ENCODE results near the gene ZCRB1. TPM values are rescaled to one million over a fixed set of nuclear protein-coding genes. Genes with fewer than 3 reads are reported as not detected.

ZCRB1 gene
- total RNA-seq, 6 experiments from 2014 or later = 54.0 to 71.8 (median 64.6) TPM

DNA sequence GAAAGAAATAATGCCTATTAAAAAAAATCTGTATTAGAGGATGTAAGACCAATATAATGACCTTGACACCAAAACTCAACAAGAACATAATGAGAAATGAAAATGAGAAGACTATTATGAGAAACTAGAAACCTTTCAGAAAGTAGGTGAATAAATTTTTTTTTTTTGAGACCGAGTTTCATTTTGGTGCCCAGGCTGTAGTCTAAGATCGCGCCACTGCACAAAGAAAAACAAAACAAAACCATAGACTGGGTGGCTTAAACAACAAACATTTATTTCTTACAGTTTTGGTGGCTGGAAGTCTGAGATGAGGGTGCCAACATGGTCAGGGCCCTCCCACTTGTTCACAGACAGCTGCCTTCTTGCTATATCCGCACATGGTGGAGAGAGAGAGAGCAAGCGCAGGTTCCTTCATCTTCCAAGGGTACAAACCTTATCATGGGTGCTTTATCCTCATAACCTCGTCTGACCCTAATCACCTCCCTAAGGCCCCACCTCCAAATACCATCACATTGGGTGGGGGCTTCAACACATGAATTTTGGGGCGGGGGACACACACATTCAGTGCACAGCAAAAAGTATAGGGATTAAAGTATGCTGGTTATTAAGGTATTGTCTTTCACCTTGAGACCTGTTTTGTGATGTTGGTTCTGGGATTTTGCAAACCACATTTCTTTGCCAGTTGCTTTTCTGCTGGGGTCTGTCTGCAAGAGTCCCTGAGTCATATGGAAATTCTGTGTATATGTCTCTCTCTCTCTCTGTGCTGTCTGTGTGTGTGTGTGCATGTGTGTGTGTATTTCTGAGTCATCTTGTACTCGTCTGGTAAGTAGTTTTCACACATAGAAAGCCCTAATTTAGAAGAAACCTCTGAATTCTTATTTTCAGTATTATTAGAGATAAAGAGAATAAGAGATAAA is 26.2 kb downstream of the ZCRB1 start:
- DNase-seq = peak; percentile 60
- Mint-ChIP-seq H3K27ac (no peak overlapping the region), H3K36me3 (ENCODE audit: low read depth) (no peaks in the 10 kb centered on the region), H3K4me1 (ENCODE audit: low read depth) (no peaks in the 10 kb centered on the region), H3K9me3 (no peaks in the 10 kb centered on the region), H3K4me3 (no peak overlapping the region), H3K27me3 (ENCODE audit: insufficient read depth) (peaks cover 6% of the 10 kb centered on the region; the same call in 1 of the 2 replicates)
- TF ChIP-seq, protein P1, sequence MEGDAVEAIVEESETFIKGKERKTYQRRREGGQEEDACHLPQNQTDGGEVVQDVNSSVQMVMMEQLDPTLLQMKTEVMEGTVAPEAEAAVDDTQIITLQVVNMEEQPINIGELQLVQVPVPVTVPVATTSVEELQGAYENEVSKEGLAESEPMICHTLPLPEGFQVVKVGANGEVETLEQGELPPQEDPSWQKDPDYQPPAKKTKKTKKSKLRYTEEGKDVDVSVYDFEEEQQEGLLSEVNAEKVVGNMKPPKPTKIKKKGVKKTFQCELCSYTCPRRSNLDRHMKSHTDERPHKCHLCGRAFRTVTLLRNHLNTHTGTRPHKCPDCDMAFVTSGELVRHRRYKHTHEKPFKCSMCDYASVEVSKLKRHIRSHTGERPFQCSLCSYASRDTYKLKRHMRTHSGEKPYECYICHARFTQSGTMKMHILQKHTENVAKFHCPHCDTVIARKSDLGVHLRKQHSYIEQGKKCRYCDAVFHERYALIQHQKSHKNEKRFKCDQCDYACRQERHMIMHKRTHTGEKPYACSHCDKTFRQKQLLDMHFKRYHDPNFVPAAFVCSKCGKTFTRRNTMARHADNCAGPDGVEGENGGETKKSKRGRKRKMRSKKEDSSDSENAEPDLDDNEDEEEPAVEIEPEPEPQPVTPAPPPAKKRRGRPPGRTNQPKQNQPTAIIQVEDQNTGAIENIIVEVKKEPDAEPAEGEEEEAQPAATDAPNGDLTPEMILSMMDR (IDR thresholded peaks at IDR 0.05) = no peak

DNA sequence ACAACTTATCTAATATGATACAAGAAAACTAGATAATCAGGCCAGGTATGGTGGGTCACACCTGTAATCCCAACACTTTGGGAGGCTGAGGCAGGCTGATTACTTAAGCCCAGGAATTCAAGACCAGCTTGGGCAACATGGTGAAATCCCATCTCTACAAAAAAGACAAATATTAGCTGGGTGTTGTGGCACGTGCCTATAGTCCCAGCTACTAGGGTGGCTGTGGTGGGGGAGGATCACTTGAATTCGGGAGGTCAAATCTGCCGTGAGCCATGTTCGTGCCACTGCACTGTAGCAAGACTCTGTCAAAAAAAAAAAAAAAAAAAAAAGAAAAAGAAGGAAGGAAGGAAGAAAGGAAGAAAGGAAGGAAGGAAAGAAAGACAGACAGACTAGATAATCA is 27.0 kb downstream of the ZCRB1 start:
- no peaks in the 10 kb centered on the region for H3K9me3 Mint-ChIP-seq
- H3K4me1 Mint-ChIP-seq (ENCODE audit: low read depth) = no peaks in the 10 kb centered on the region
- no peak overlapping the region for H3K27ac Mint-ChIP-seq
- H3K27me3 Mint-ChIP-seq (ENCODE audit: insufficient read depth) = peaks cover 6% of the 10 kb centered on the region; the same call in 1 of the 2 replicates
- TF ChIP-seq, protein P1 (IDR thresholded peaks at IDR 0.05) = no peak
- no peaks in the 10 kb centered on the region for H3K36me3 Mint-ChIP-seq (ENCODE audit: low read depth)
- H3K4me3 Mint-ChIP-seq = no peak overlapping the region
- no peak for DNase-seq

DNA sequence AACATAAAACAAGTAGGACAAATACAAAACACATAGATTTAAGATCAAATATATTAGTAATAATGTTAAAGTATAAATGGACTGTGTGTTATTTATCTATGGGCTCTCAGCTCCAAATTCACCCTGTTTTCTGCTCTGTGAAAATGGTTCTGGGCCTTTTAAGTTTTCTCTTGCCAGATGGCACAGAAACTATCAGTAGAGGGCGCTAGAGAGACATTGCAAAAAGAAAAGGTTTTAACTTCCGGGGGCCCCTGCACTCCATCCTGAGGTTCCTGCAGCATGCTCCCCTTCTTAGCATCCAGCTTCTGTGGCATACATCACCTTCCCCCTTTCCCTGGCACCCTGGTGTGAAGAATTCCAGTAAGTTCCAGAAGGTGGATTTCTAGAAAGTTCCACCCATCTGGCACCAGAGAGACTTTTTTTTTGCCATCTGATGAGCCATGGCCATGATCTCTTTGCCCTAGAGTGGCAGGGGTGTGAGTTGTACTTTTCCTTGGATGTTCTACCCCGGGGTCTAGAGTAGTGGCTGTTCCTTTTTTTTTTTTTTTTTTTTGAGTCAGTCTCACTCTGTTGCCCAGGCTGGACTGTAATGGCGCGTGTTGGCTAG is 29.3 kb downstream of the ZCRB1 start:
- Mint-ChIP-seq H3K27me3 (ENCODE audit: insufficient read depth) (no peaks in the 10 kb centered on the region), H3K27ac (no peak overlapping the region), H3K4me1 (ENCODE audit: low read depth) (no peaks in the 10 kb centered on the region), H3K4me3 (no peak overlapping the region), H3K36me3 (ENCODE audit: low read depth) (no peaks in the 10 kb centered on the region), H3K9me3 (no peaks in the 10 kb centered on the region)
- TF ChIP-seq, protein P1 (IDR thresholded peaks at IDR 0.05) = peak; percentile 73
- DNase-seq = no peak

DNA sequence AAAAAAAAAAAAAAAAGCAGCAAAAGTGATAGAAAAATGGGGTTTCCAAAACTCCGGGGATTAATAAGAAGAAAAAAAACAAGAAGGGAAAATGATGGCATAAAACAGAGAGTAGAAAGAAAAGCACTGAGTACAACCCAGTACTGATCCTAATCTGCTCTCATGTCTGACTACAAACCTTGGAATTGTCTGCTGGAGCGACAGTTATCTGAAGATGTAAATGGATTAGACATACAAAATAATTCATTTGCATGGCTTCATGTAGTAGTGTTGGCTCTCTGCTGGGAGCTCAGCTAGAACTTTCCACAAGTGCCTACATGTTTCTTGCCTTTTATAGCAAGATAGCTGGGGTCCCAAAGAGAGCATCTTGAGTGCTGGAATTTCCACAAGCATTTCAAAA is 34.2 kb downstream of the ZCRB1 start:
- no peak for DNase-seq
- peaks cover 5% of the 10 kb centered on the region for H3K27me3 Mint-ChIP-seq (ENCODE audit: insufficient read depth)
- TF ChIP-seq, protein P1 (IDR thresholded peaks at IDR 0.05) = no peak
- no peaks in the 10 kb centered on the region for H3K9me3 Mint-ChIP-seq
- no peak overlapping the region for H3K4me3 Mint-ChIP-seq
- no peaks in the 10 kb centered on the region for H3K4me1 Mint-ChIP-seq (ENCODE audit: low read depth)
- no peaks in the 10 kb centered on the region for H3K36me3 Mint-ChIP-seq (ENCODE audit: low read depth)
- H3K27ac Mint-ChIP-seq = no peak overlapping the region

DNA sequence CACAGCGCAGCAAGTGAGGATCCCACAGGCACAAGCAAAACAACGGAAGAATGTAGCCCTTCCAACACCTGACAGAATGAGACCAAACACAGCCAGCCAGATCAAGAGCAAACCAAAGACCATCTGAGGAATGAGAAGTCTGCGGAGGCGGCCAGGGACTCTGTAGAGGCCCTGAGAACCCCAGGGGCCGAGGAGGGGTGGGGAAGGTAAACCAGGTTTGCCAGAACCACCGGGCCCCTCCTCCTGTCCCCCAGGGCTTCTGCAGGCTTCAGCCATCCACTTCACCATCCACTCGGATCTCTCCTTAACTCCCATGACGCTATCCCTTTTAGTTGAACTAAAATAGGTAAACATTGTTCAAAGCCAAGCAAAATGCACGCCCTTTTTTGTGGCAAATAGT is 37.4 kb downstream of the ZCRB1 start:
- no peak for DNase-seq
- no peaks in the 10 kb centered on the region for H3K4me1 Mint-ChIP-seq (ENCODE audit: low read depth)
- no peaks in the 10 kb centered on the region for H3K36me3 Mint-ChIP-seq (ENCODE audit: low read depth)
- no peaks in the 10 kb centered on the region for H3K9me3 Mint-ChIP-seq
- no peak overlapping the region for H3K4me3 Mint-ChIP-seq
- peaks cover 5% of the 10 kb centered on the region for H3K27me3 Mint-ChIP-seq (ENCODE audit: insufficient read depth)
- H3K27ac Mint-ChIP-seq = no peak overlapping the region
- TF ChIP-seq, protein P1 (IDR thresholded peaks at IDR 0.05) = no peak
